Osteoblast (primary cell): Measurements from ENCODE around the gene ATP6V1F. TPM values are rescaled to one million over a fixed set of nuclear protein-coding genes. Genes with fewer than 3 reads are reported as not detected.

ENCODE experiments used
- DNase-seq: peaks from one replicate; pipeline ENCODE4 v3.0.0; 2011; ENCODE audit warnings: low spot score, mixed read lengths; ENCODE audit not compliant: insufficient read length; ENCODE audit errors: missing footprints
- H2AFZ ChIP-seq: 2 replicates; pipeline ENCODE4 v1.6.0; 2011; ENCODE audit warnings: mild to moderate bottlenecking, low read length
- H3K27ac ChIP-seq: 2 replicates; pipeline ENCODE4 v1.5.1; 2011; ENCODE audit warnings: mild to moderate bottlenecking, low read depth, low read length, moderate library complexity
- H3K27me3 ChIP-seq: 2 replicates; pipeline ENCODE4 v1.6.0; 2012; ENCODE audit warnings: mild to moderate bottlenecking, control low read depth, inconsistent platforms, low read length, moderate library complexity; ENCODE audit not compliant: insufficient read depth
- H3K36me3 ChIP-seq: 2 replicates; pipeline ENCODE4 v1.5.1; 2011; ENCODE audit warnings: mild to moderate bottlenecking, low read length, control low read depth, moderate library complexity; ENCODE audit not compliant: insufficient read depth
- H3K4me1 ChIP-seq: 2 replicates; pipeline ENCODE4 v1.5.1; 2011; ENCODE audit warnings: mild to moderate bottlenecking, low read length, control low read depth, moderate library complexity; ENCODE audit not compliant: insufficient read depth
- H3K4me2 ChIP-seq: 2 replicates; pipeline ENCODE4 v1.6.0; 2011; ENCODE audit warnings: mild to moderate bottlenecking, low read length; ENCODE audit not compliant: insufficient read depth
- H3K4me3 ChIP-seq: fragments of 200-600 bp; sonication (generic); 3 replicates; pipeline ENCODE4 v1.5.1; 2012; ENCODE audit warnings: mild to moderate bottlenecking, low read length, inconsistent platforms; ENCODE audit not compliant: insufficient read depth
- H3K79me2 ChIP-seq: 2 replicates; pipeline ENCODE4 v1.6.0; 2012; ENCODE audit warnings: mild to moderate bottlenecking, low read length, control low read depth, inconsistent platforms; ENCODE audit not compliant: insufficient read depth
- H3K9me3 ChIP-seq: 2 replicates; pipeline ENCODE4 v1.5.1; 2011; ENCODE audit warnings: low read depth, low read length, control low read depth
- H4K20me1 ChIP-seq: 2 replicates; pipeline ENCODE4 v1.6.0; 2012; ENCODE audit warnings: mild to moderate bottlenecking, low read length, control low read depth; ENCODE audit not compliant: insufficient read depth
- CTCF ChIP-seq: IDR thresholded peaks from 2 replicates; pipeline ENCODE4 v1.5.1; 2011; ENCODE audit warnings: mild to moderate bottlenecking, low read depth, low read length, moderate library complexity; ENCODE audit errors: extremely low read depth
- total RNA-seq: library from RNA; depleted of rRNA; stranded (reverse); fragments of >200 nt; gene quantifications from 2 replicates; pipeline ENCODE4 v1.2.3, GENCODE V29; 2012

Gene ATP6V1F
- total RNA-seq, 1 donor: 91.9 TPM

DNA sequence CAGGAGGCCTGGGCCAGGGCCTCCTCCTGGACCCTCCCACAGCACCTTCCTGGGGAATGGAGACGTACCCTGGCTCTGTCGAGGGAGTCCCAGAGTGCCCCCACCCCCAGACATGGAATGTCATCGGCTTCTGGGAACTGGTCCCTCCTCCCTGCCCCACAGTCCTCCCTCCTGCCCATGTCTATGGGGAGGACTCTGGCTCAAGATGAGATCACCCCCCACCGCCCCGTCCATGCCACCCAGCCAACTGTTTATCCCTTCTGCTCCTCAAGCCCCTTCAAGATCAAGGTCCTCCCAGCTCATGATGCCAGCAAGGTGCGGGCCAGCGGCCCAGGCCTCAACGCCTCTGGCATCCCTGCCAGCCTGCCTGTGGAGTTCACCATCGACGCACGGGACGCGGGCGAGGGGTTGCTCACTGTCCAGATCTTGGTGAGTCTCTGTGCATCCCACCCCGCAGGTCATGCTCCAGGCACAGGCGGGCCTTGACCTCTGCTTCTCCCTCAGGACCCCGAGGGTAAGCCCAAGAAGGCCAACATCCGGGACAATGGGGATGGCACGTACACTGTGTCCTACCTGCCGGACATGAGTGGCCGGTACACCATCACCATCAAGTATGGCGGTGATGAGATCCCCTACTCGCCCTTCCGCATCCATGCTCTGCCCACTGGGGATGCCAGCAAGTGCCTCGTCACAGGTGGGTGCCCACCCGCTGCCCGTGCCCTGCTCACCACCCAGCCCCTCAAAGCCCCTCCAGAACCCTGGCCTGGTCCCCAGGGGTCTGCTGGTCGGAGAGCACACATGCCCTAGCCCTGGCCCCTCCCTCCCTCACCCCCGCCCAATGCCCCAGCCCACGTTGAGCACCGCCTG is 14.1 kb upstream of the ATP6V1F start:
- H4K20me1 ChIP-seq: peaks cover 38% of the 10 kb centered on the region

DNA sequence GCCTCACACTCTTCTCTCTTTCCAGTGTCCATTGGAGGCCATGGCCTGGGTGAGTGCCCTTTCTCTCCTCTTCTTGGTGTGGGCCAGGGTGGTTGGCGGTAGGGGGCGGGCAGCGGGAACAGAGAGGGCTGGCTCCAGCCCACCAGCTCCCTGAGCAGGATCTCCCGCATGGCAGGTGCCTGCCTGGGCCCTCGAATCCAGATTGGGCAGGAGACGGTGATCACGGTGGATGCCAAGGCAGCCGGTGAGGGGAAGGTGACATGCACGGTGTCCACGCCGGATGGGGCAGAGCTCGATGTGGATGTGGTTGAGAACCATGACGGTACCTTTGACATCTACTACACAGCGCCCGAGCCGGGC is 13.5 kb upstream of the ATP6V1F start:
- Histone ChIP-seq H3K27ac (no peak overlapping the region), H3K36me3 (peaks cover 91% of the 10 kb centered on the region), H3K4me1 (no peaks in the 10 kb centered on the region), H3K79me2 (peaks cover 4% of the 10 kb centered on the region), H3K9me3 (no peaks in the 10 kb centered on the region), H3K4me3 (no peak overlapping the region), H3K27me3 (no peaks in the 10 kb centered on the region), H2AFZ (no peak overlapping the region), H4K20me1 (peaks cover 31% of the 10 kb centered on the region), H3K4me2 (no peak overlapping the region)
- no peak for TF ChIP-seq CTCF
- no peak for DNase-seq

More for the DNA sequence above, 14.1 kb upstream of the ATP6V1F start:
- peaks cover 91% of the 10 kb centered on the region for H3K36me3 ChIP-seq
- H3K79me2 ChIP-seq: peaks cover 4% of the 10 kb centered on the region
- no peak overlapping the region for H3K4me3 ChIP-seq
- H3K27me3 ChIP-seq: no peaks in the 10 kb centered on the region
- TF ChIP-seq CTCF: no peak
- no peak overlapping the region for H3K4me2 ChIP-seq
- H2AFZ ChIP-seq: no peak overlapping the region
- H3K4me1 ChIP-seq: no peaks in the 10 kb centered on the region
- no peak for DNase-seq
- H3K9me3 ChIP-seq: no peaks in the 10 kb centered on the region
- no peak overlapping the region for H3K27ac ChIP-seq

DNA sequence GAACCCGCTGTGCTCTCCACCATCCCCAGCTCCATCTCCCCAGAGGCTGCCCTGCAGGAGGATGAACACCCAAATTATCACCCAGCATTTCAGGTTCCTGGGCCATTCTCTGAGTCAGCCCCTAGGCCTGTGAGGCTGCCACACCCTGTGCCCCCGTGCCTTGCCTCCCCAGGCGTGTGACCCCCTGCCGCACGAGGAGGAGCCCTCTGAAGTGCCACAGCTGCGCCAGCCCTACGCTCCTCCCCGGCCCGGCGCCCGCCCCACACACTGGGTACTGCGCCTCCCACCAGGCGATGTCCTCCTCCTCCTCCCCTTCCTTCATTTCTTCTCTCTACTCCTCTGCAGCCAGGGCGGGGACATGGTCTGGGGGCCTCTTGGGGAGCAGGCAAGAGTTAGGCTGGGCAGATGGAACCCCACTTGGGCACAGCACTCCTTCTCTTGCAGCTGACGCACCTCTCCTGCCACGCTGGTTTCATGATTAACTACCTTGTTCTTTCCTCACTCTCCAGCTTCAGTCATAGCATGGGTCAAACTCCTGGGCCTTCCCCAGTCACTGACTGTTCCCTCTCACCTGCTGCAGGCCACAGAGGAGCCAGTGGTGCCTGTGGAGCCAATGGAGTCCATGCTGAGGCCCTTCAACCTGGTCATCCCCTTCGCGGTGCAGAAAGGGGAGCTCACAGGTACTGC is 12.7 kb upstream of the ATP6V1F start:
- no peak overlapping the region for H2AFZ ChIP-seq
- no peaks in the 10 kb centered on the region for H3K4me1 ChIP-seq
- H3K4me3 ChIP-seq: no peak overlapping the region
- no peaks in the 10 kb centered on the region for H3K9me3 ChIP-seq
- DNase-seq: peak; percentile 88
- no peak overlapping the region for H3K4me2 ChIP-seq
- H3K79me2 ChIP-seq: peaks cover 2% of the 10 kb centered on the region
- H3K27ac ChIP-seq: no peak overlapping the region
- peaks cover 91% of the 10 kb centered on the region for H3K36me3 ChIP-seq
- no peak for TF ChIP-seq CTCF
- H4K20me1 ChIP-seq: peaks cover 29% of the 10 kb centered on the region
- no peaks in the 10 kb centered on the region for H3K27me3 ChIP-seq
